GM12892 (cell line): ENCODE results near the gene ADARB2.

Source experiments
- POLR2A ChIP-seq: IDR thresholded peaks from 2 replicates; pipeline ENCODE4 v1.6.1; 2011; ENCODE audit warnings: low read depth, low read length, control low read depth
- POLR2AphosphoS5 ChIP-seq: IDR thresholded peaks from 2 replicates; pipeline ENCODE4 v1.6.1; 2011; ENCODE audit warnings: low read depth, low read length, control low read depth

DNA sequence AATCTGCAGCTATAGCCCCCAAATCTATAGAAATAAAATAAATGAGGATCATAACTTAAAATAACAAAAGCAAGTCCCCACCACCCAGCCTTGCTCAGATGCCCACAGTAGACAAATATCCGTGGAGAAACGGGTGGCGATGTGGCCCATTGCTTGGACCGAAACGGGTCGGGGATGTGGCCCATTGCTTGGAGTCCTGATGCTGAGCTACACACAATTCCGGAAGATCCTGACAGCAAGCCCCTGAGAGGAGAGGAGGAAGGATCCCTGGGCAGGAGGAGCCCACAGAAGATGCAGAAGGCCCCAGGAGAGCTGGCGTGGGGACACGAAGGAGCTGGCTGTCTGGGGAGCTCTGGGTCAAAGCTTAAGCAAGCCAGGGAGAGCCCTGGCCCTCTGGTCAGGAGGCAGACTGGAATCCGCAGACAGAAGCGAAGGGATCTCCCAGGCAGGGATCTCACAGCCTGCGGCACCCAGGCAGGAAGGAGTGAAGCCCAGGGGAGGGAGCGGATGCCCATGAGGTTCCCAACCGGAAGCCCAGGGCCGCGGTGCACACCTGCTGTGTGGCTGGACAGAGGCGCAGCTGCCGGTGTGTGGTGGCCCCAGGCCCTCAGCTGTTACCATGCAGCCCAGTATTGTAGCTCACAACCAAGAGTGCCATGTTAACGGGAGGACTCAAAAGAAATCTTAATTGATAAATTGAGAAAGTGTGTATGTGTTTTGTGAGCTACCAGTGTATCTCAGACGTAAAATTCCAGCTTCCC, 138.8 kb downstream of the ADARB2 start:
- TF ChIP-seq POLR2AphosphoS5: no peak
- no peak for TF ChIP-seq POLR2A
